Astrocyte (in vitro differentiated cells and primary cell): ENCODE results near the gene IGFBP1. TPM values are rescaled to one million over a fixed set of nuclear protein-coding genes. Genes with fewer than 3 reads are reported as not detected.

Source experiments
- DNase-seq: peaks from one replicate; pipeline ENCODE4 v3.0.0-alpha.2; 2010; ENCODE audit warnings: low read depth
- FAIRE-seq: peaks from 2 replicates; lab custom pipeline; 2011; peaks lifted over from hg19 to GRCh38; lab: Jason Lieb, UNC
- H2AFZ ChIP-seq: 2 replicates; pipeline ENCODE4 v1.6.0; 2012; ENCODE audit warnings: low read depth, low read length, inconsistent platforms
- H3K27ac ChIP-seq: 2 replicates; pipeline ENCODE4 v1.5.1; 2011; ENCODE audit warnings: low read depth, low read length, inconsistent platforms
- H3K27me3 ChIP-seq: 2 replicates; pipeline ENCODE4 v1.6.0; 2011; ENCODE audit warnings: low read length, inconsistent platforms; ENCODE audit not compliant: insufficient read depth
- H3K36me3 ChIP-seq: 2 replicates; pipeline ENCODE4 v1.5.1; 2011; ENCODE audit warnings: low read length, inconsistent platforms; ENCODE audit not compliant: insufficient read depth
- H3K4me1 ChIP-seq: 2 replicates; pipeline ENCODE4 v1.5.1; 2011; ENCODE audit warnings: low read length, inconsistent platforms; ENCODE audit not compliant: insufficient read depth
- H3K4me2 ChIP-seq: 2 replicates; pipeline ENCODE4 v1.6.0; 2012; ENCODE audit warnings: low read length, inconsistent platforms
- H3K4me3 ChIP-seq: 2 replicates; pipeline ENCODE4 v1.5.1; 2011; ENCODE audit warnings: low read depth, mild to moderate bottlenecking, low read length, inconsistent platforms; ENCODE audit not compliant: insufficient read depth
- H3K79me2 ChIP-seq: 2 replicates; pipeline ENCODE4 v1.6.0; 2012; ENCODE audit warnings: mild to moderate bottlenecking, low read length, inconsistent platforms; ENCODE audit not compliant: insufficient read depth
- H3K9ac ChIP-seq: 2 replicates; pipeline ENCODE4 v1.6.0; 2012; ENCODE audit warnings: mild to moderate bottlenecking, low read length, inconsistent platforms
- H3K9me3 ChIP-seq: 2 replicates; pipeline ENCODE4 v1.5.1; 2012; ENCODE audit warnings: low read depth, mild to moderate bottlenecking, low read length, inconsistent platforms; ENCODE audit not compliant: insufficient read depth
- H4K20me1 ChIP-seq: 2 replicates; pipeline ENCODE4 v1.6.0; 2012; ENCODE audit warnings: low read length, inconsistent platforms; ENCODE audit not compliant: insufficient read depth
- H3K27ac Mint-ChIP-seq: one replicate; pipeline ENCODE4 v1.8.0; 2021; ENCODE audit warnings: mild to moderate bottlenecking, mixed read lengths; ENCODE audit not compliant: unreplicated experiment
- H3K27me3 Mint-ChIP-seq: one replicate; pipeline ENCODE4 v1.8.0; 2021; ENCODE audit warnings: low read depth, mixed read lengths; ENCODE audit not compliant: unreplicated experiment
- H3K36me3 Mint-ChIP-seq: one replicate; pipeline ENCODE4 v1.8.0; 2021; ENCODE audit warnings: low read depth, mixed read lengths; ENCODE audit not compliant: unreplicated experiment
- H3K4me1 Mint-ChIP-seq: one replicate; pipeline ENCODE4 v1.8.0; 2021; ENCODE audit warnings: low read depth, mixed read lengths; ENCODE audit not compliant: unreplicated experiment
- H3K4me3 Mint-ChIP-seq: one replicate; pipeline ENCODE4 v1.8.0; 2021; ENCODE audit warnings: mild to moderate bottlenecking, moderate library complexity, mixed read lengths; ENCODE audit not compliant: unreplicated experiment
- H3K9me3 Mint-ChIP-seq: one replicate; pipeline ENCODE4 v1.8.0; 2021; ENCODE audit warnings: mild to moderate bottlenecking, mixed read lengths; ENCODE audit not compliant: unreplicated experiment
- CTCF ChIP-seq: IDR thresholded peaks from 2 replicates; pipeline ENCODE4 v1.5.1; 2011; ENCODE audit warnings: low read depth, mild to moderate bottlenecking, inconsistent platforms, low read length, moderate library complexity; ENCODE audit not compliant: insufficient read depth
- EZH2 ChIP-seq: IDR thresholded peaks from 2 replicates; pipeline ENCODE4 v1.6.1; 2012; ENCODE audit warnings: mild to moderate bottlenecking, low read length, inconsistent platforms; ENCODE audit not compliant: insufficient read depth
- total RNA-seq: library from RNA; stranded (reverse); gene quantifications from 2 replicates; pipeline ENCODE4 v1.2.1, GENCODE V29; 2021

IGFBP1 gene
- total RNA-seq, 1 donor from 2014 or later: not detected

- Mint-ChIP-seq H3K4me1 (peaks cover 3% of the 10 kb centered on the region), H3K9me3 (no peaks in the 10 kb centered on the region), H3K27ac (no peak overlapping the region), H3K36me3 (no peaks in the 10 kb centered on the region), H3K27me3 (peaks cover 75% of the 10 kb centered on the region), H3K4me3 (no peak overlapping the region)
- Histone ChIP-seq H2AFZ (no peak overlapping the region), H3K9me3 (no peaks in the 10 kb centered on the region), H3K4me1 (peaks cover 11% of the 10 kb centered on the region), H3K79me2 (no peaks in the 10 kb centered on the region), H3K27me3 (peaks cover 2% of the 10 kb centered on the region), H3K4me2 (no peak overlapping the region), H4K20me1 (no peaks in the 10 kb centered on the region), H3K36me3 (no peaks in the 10 kb centered on the region), H3K4me3 (no peak overlapping the region), H3K9ac (no peak overlapping the region), H3K27ac (no peak overlapping the region)
- TF ChIP-seq EZH2 (no peak), CTCF (no peak)
- DNase-seq: no peak
- no peak for FAIRE-seq
Observed at GRCh38 chr7:45890125-45890901, 2.0 kb downstream of the IGFBP1 start.

GRCh38 chr7:45890902-45891461 is 2.7 kb downstream of the IGFBP1 start:
- Histone ChIP-seq H3K36me3 (no peaks in the 10 kb centered on the region), H3K4me3 (no peak overlapping the region), H3K4me1 (peaks cover 4% of the 10 kb centered on the region), H3K27ac (no peak overlapping the region), H3K9me3 (no peaks in the 10 kb centered on the region), H3K4me2 (no peak overlapping the region), H4K20me1 (no peaks in the 10 kb centered on the region), H3K27me3 (peaks cover 2% of the 10 kb centered on the region), H3K9ac (no peak overlapping the region), H3K79me2 (no peaks in the 10 kb centered on the region), H2AFZ (no peak overlapping the region)
- no peaks in the 10 kb centered on the region for H3K9me3 Mint-ChIP-seq
- no peak overlapping the region for H3K27ac Mint-ChIP-seq
- TF ChIP-seq EZH2: no peak
- peak; percentile 63 for TF ChIP-seq CTCF
- H3K27me3 Mint-ChIP-seq: peaks cover 76% of the 10 kb centered on the region
- H3K4me3 Mint-ChIP-seq: no peak overlapping the region
- peak; percentile 16 for DNase-seq
- H3K36me3 Mint-ChIP-seq: no peaks in the 10 kb centered on the region
- FAIRE-seq: no peak
- H3K4me1 Mint-ChIP-seq: no peaks in the 10 kb centered on the region
